Keratinocyte (primary cell): Measurements from ENCODE around the gene MADD. TPM values are rescaled to one million over a fixed set of nuclear protein-coding genes. Genes with fewer than 3 reads are reported as not detected.

Experiments
- DNase-seq: peaks from one replicate; pipeline ENCODE4 v3.0.0-alpha.2; 2011; ENCODE audit warnings: low read depth, missing footprints, low spot score
- FAIRE-seq: peaks from 2 replicates; lab custom pipeline; 2011; peaks lifted over from hg19 to GRCh38; lab: Jason Lieb, UNC
- H2AFZ ChIP-seq: 2 replicates; pipeline ENCODE4 v1.6.0; 2012; ENCODE audit warnings: low read length, control low read depth, inconsistent platforms; ENCODE audit not compliant: control insufficient read depth
- H3K27ac ChIP-seq: 2 replicates; pipeline ENCODE4 v1.5.1; 2011; ENCODE audit warnings: low read length; ENCODE audit not compliant: control insufficient read depth, insufficient read depth
- H3K27me3 ChIP-seq: 3 replicates; pipeline ENCODE4 v1.6.0; 2011; ENCODE audit warnings: low read length; ENCODE audit not compliant: control insufficient read depth, insufficient read depth; ENCODE audit errors: extremely low read depth
- H3K36me3 ChIP-seq, 2 experiments: 2 replicates in 1 of 2; 3 replicates in 1 of 2; pipeline ENCODE4 v1.5.1; 2011; ENCODE audit warnings: low read length in 2 of 2, mild to moderate bottlenecking in 1 of 2; ENCODE audit not compliant: control insufficient read depth in 2 of 2, insufficient read depth in 2 of 2; ENCODE audit errors: extremely low read depth in 1 of 2
- H3K4me1 ChIP-seq: 3 replicates; pipeline ENCODE4 v1.5.1; 2011; ENCODE audit warnings: low read length; ENCODE audit not compliant: control insufficient read depth, insufficient read depth; ENCODE audit errors: extremely low read depth
- H3K4me2 ChIP-seq: 3 replicates; pipeline ENCODE4 v1.6.0; 2011; ENCODE audit warnings: low read depth, low read length; ENCODE audit not compliant: control insufficient read depth, insufficient read depth; ENCODE audit errors: extremely low read depth
- H3K4me3 ChIP-seq, 3 experiments: fragments of 200-600 bp in 1 of 3; sonication (generic) in 1 of 3; 2 replicates in 2 of 3; 3 replicates in 1 of 3; pipeline ENCODE4 v1.5.1; 2011 to 2016; ENCODE audit warnings: low read length in 3 of 3, mild to moderate bottlenecking in 3 of 3, control low read depth in 2 of 3, inconsistent platforms in 1 of 3, low read depth in 1 of 3, mixed read lengths in 1 of 3, mixed run types in 1 of 3, moderate library complexity in 1 of 3; ENCODE audit not compliant: control insufficient read depth in 2 of 3, insufficient read depth in 2 of 3; ENCODE audit errors: extremely low read depth in 1 of 3
- H3K79me2 ChIP-seq: 2 replicates; pipeline ENCODE4 v1.6.0; 2012; ENCODE audit warnings: low read length; ENCODE audit not compliant: control insufficient read depth, insufficient read depth
- H3K9ac ChIP-seq: 3 replicates; pipeline ENCODE4 v1.6.0; 2011; ENCODE audit warnings: low read length; ENCODE audit not compliant: control insufficient read depth, insufficient read depth; ENCODE audit errors: extremely low read depth
- H3K9me1 ChIP-seq: 3 replicates; pipeline ENCODE4 v1.6.0; 2011; ENCODE audit warnings: low read length; ENCODE audit not compliant: control insufficient read depth, insufficient read depth; ENCODE audit errors: extremely low read depth
- H3K9me3 ChIP-seq: 2 replicates; pipeline ENCODE4 v1.5.1; 2012; ENCODE audit warnings: low read depth, low read length; ENCODE audit not compliant: control insufficient read depth
- H4K20me1 ChIP-seq: 3 replicates; pipeline ENCODE4 v1.6.0; 2011; ENCODE audit warnings: low read length; ENCODE audit not compliant: control insufficient read depth, insufficient read depth; ENCODE audit errors: extremely low read depth
- EZH2 ChIP-seq: IDR thresholded peaks from one replicate; pipeline ENCODE4 v1.6.1; 2012; ENCODE audit warnings: inconsistent platforms, mild to moderate bottlenecking, low read length, moderate library complexity
- dilution Hi-C: fragments of 300-500 bp; cut with MboI; formaldehyde crosslinking; loops from one replicate; pipeline ENCODE4 v1.7.0; 2020; ENCODE audit warnings: low sequenced_read_pairs; ENCODE audit not compliant: extremely low pct_ligation_motif_present
- polyA plus RNA-seq, 5 experiments: library from polyadenylated mRNA; depleted of rRNA in 3 of 5; stranded (reverse) in 3 of 5; stranded (forward) in 1 of 5; unstranded in 1 of 5; fragments of >200 nt; gene quantifications; 1 replicate in 1 of 5; 2 replicates in 3 of 5; 3 replicates in 1 of 5; pipeline versions ENCODE4 v1.2.1 to v1.2.3, GENCODE V29; 2011 to 2012; ENCODE audit warnings: missing spikeins in 2 of 5, low read depth in 1 of 5, low replicate concordance in 1 of 5
- TF ChIP-seq, protein P1 (sequence below), 3 experiments: IDR thresholded peaks in 1 of 3; conservative IDR thresholded peaks in 1 of 3; optimal IDR thresholded peaks in 1 of 3; 2 replicates in 2 of 3; 3 replicates in 1 of 3; pipeline versions ENCODE3 to v1.5.1; 2011; ENCODE audit warnings: low read length in 3 of 3, mild to moderate bottlenecking in 3 of 3, moderate library complexity in 2 of 3, control low read depth in 1 of 3, inconsistent platforms in 1 of 3; ENCODE audit not compliant: insufficient read depth in 2 of 3; ENCODE audit errors: extremely low read depth in 1 of 3

MADD gene
- polyA plus RNA-seq, 1 donor (not counting 4 experiments of a cell fraction or from before 2014, with no cell fraction given): 11.9 TPM

DNA sequence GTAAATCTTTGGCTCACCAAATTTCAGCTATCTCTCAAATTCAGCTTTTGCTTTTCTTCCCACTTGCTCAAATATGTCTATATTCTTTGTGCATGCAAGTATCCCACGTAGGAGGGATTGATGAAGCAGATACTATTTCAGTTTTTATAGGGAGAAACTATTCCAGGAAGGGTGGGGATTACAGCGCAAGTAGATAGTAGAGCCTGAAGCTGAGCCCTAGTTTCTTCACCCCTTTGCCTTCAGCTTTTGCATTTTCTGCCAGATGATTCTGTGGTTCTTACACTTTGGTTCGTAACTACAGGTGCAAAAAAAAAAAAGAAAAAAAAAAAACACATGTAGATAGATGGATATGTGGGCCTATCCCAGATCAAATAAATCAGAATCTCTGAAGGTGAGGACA lies 18.2 kb upstream of the MADD start:
- Histone ChIP-seq H3K9me3 (no peaks in the 10 kb centered on the region), H3K4me1 (peaks cover 12% of the 10 kb centered on the region), H2AFZ (no peak overlapping the region), H3K4me2 (no peak overlapping the region), H3K27me3 (no peaks in the 10 kb centered on the region), H4K20me1 (no peaks in the 10 kb centered on the region), H3K79me2 (peaks cover 16% of the 10 kb centered on the region), H3K4me3 (no peak overlapping the region), H3K27ac (no peak overlapping the region), H3K36me3 (no peaks in the 10 kb centered on the region), H3K9me1 (no peaks in the 10 kb centered on the region), H3K9ac (no peak overlapping the region)
- FAIRE-seq: no peak
- dilution Hi-C loops: no loop called here
- TF ChIP-seq EZH2: no peak
- TF ChIP-seq, protein P1, sequence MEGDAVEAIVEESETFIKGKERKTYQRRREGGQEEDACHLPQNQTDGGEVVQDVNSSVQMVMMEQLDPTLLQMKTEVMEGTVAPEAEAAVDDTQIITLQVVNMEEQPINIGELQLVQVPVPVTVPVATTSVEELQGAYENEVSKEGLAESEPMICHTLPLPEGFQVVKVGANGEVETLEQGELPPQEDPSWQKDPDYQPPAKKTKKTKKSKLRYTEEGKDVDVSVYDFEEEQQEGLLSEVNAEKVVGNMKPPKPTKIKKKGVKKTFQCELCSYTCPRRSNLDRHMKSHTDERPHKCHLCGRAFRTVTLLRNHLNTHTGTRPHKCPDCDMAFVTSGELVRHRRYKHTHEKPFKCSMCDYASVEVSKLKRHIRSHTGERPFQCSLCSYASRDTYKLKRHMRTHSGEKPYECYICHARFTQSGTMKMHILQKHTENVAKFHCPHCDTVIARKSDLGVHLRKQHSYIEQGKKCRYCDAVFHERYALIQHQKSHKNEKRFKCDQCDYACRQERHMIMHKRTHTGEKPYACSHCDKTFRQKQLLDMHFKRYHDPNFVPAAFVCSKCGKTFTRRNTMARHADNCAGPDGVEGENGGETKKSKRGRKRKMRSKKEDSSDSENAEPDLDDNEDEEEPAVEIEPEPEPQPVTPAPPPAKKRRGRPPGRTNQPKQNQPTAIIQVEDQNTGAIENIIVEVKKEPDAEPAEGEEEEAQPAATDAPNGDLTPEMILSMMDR (optimal IDR thresholded peaks at IDR 0.05 in 1 of 3, IDR thresholded peaks at IDR 0.05 in 1 of 3, conservative IDR thresholded peaks at IDR 0.05 in 1 of 3; ENCODE audit: extremely low read depth in 1 of 3, insufficient read depth in 2 of 3, low read length in 3 of 3): no peak
- DNase-seq: no peak

DNA sequence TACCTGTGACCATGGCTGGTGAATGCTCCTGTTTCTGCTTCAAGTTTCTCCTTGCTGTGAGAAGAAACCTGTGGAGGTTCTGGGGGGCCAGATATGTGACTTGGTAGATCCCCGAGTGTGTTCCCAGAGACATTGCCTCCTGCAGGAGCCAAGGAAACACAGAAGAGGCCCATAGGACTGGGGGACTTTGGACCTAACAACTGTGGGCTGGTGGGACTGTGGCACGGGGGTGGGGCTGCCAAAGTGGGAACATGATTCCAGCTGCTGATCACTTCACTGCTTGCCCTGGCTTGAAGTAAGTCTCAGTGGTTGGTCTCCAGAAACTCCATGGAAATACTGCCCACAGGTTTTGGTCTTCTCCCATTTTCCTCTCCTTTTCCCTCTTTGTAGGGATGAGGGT lies 16.3 kb upstream of the MADD start:
- FAIRE-seq (no peak), DNase-seq (no peak)
- Histone ChIP-seq H3K36me3 (no peaks in the 10 kb centered on the region), H3K4me1 (peaks cover 13% of the 10 kb centered on the region), H4K20me1 (no peaks in the 10 kb centered on the region), H3K4me2 (no peak overlapping the region), H2AFZ (no peak overlapping the region), H3K9me1 (no peaks in the 10 kb centered on the region), H3K4me3 (no peak overlapping the region), H3K9ac (no peak overlapping the region), H3K27me3 (no peaks in the 10 kb centered on the region), H3K9me3 (no peaks in the 10 kb centered on the region), H3K79me2 (peaks cover 12% of the 10 kb centered on the region), H3K27ac (no peak overlapping the region)
- dilution Hi-C loops: no loop called here
- no peak for TF ChIP-seq EZH2
- TF ChIP-seq, protein P1 (optimal IDR thresholded peaks at IDR 0.05 in 1 of 3, IDR thresholded peaks at IDR 0.05 in 1 of 3, conservative IDR thresholded peaks at IDR 0.05 in 1 of 3; ENCODE audit: extremely low read depth in 1 of 3, insufficient read depth in 2 of 3, low read length in 3 of 3): no peak
